Lung (tissue), 12 donors: ENCODE results near the gene ULK4. TPM values are rescaled to one million over a fixed set of nuclear protein-coding genes. Genes with fewer than 3 reads are reported as not detected.

ENCODE experiments used
- ATAC-seq: fragments of 200-7000 bp; cut with Tn5 transposase; one replicate; pipeline ENCODE4 v1.9.1; 2020; ENCODE audit warnings: moderate number of reproducible peaks; ENCODE audit not compliant: insufficient read depth, low FRiP score
- DNase-seq, 3 donors: peaks; one replicate each; pipeline ENCODE4 v3.0.0-alpha.2; 2013 to 2017
- H3K27ac ChIP-seq, 2 donors: one replicate each; pipeline ENCODE4 v1.5.1; 2013; ENCODE audit warnings: mild to moderate bottlenecking in 2 of 2, moderate library complexity in 2 of 2, control low read depth in 1 of 2, inconsistent platforms in 1 of 2, low read depth in 1 of 2, low read length in 1 of 2
- H3K27me3 ChIP-seq, 3 donors: one replicate each; pipeline ENCODE4 v1.5.1; 2013; ENCODE audit warnings: low read length in 2 of 3; ENCODE audit not compliant: control insufficient read depth in 3 of 3, insufficient read depth in 3 of 3
- H3K36me3 ChIP-seq, 4 donors: one replicate each; pipeline ENCODE4 v1.5.1; 2013; ENCODE audit warnings: low read length in 4 of 4, mild to moderate bottlenecking in 1 of 4, moderate library complexity in 1 of 4; ENCODE audit not compliant: control insufficient read depth in 4 of 4, insufficient read depth in 4 of 4
- H3K4me1 ChIP-seq, 5 donors: one replicate each; pipeline ENCODE4 v1.5.1; 2013; ENCODE audit warnings: low read length in 5 of 5, mild to moderate bottlenecking in 2 of 5, moderate library complexity in 1 of 5; ENCODE audit not compliant: control insufficient read depth in 5 of 5, insufficient read depth in 5 of 5
- H3K4me3 ChIP-seq: one replicate; pipeline ENCODE4 v1.5.1; 2013; ENCODE audit warnings: mild to moderate bottlenecking, control low read depth, moderate library complexity
- H3K9ac ChIP-seq, 2 donors: one replicate each; pipeline ENCODE4 v1.5.1; 2013; ENCODE audit warnings: low read length in 2 of 2, control low read depth in 1 of 2; ENCODE audit not compliant: insufficient read depth in 1 of 2
- H3K9me3 ChIP-seq, 4 donors: one replicate each; pipeline ENCODE4 v1.5.1; 2013; ENCODE audit warnings: low read length in 3 of 4, mild to moderate bottlenecking in 1 of 4, moderate library complexity in 1 of 4; ENCODE audit not compliant: control insufficient read depth in 4 of 4, insufficient read depth in 3 of 4
- CTCF ChIP-seq: IDR thresholded peaks from 2 replicates; pipeline ENCODE4 v1.5.1; 2012; ENCODE audit warnings: mild to moderate bottlenecking; ENCODE audit errors: control extremely low read depth, extremely low read depth
- WGBS, 2 donors: extraction: QIAGEN DNeasy Blood & Tissue Kit; methylation state at CpG; one replicate each; pipeline ENCODE4 v1.1.7; 2013; 5-methylcytosine and 5-hydroxymethylcytosine counted together
- polyA plus RNA-seq, 2 donors: library from polyadenylated mRNA; stranded (reverse); fragments of 200-250 nt; gene quantifications; one replicate each; pipeline ENCODE4 v1.2.1, GENCODE V29; 2013
- total RNA-seq, 2 donors: library from RNA; depleted of rRNA in 1 of 2; stranded (reverse); fragments of >200 nt in 1 of 2; gene quantifications; one replicate each; pipeline ENCODE4 v1.2.1, GENCODE V29; 2014 to 2021
- donor health status: control.
- donor health status: control.
- donor health status: Bipolar disorder and iron deficiency.
- donor health status: healthy.
- donor health status: DM: yes; HTN: yes; CAD: no.

The ULK4 gene
- total and polyA plus RNA-seq, 4 donors, result 2.8 to 56.0 (median 12.6) TPM

GRCh38 chr3:41975416-41976103 lies 13.7 kb upstream of the ULK4 start:
- DNase-seq, result peak in 1 of 3 donors; percentile 15
- ATAC-seq, result no peak
- TF ChIP-seq CTCF, result no peak
- Histone ChIP-seq H3K9ac (no peak overlapping the region), H3K36me3 (no peaks in the 10 kb centered on the region), H3K4me1 (no peaks in the 10 kb centered on the region), H3K9me3 (no peaks in the 10 kb centered on the region), H3K4me3 (no peak overlapping the region), H3K27ac (no peak overlapping the region), H3K27me3 (no peaks in the 10 kb centered on the region)
- WGBS, 2 donors, result 58 to 65% methylated on average over 6 of the region's 6 CpGs

DNA sequence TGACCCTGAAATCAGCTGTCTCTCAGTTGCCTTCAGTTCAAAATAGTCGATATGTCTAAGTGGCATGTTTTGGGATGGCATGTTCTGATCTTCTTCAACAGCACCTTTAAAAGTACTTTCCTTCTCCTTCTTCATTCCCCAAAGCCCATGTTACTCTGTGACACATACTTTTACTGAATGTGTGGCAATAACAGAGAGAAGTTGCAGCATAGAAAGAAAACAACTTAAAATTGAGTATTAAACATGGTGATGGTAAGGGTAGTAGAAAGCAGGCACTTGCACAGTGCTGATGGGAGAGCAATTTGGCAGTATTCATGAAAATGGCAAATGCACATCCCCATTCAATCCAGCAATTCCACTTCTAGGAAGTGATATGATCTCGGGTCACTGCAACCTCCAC lies 12.3 kb upstream of the ULK4 start:
- no peak for ATAC-seq
- no peak for TF ChIP-seq CTCF
- H3K27me3 ChIP-seq, result no peaks in the 10 kb centered on the region

GRCh38 chr3:41972802-41973201 lies 10.9 kb upstream of the ULK4 start:
- Histone ChIP-seq H3K36me3 (no peaks in the 10 kb centered on the region), H3K4me3 (no peak overlapping the region), H3K4me1 (no peaks in the 10 kb centered on the region), H3K27ac (no peak overlapping the region), H3K27me3 (no peaks in the 10 kb centered on the region), H3K9ac (no peak overlapping the region), H3K9me3 (no peaks in the 10 kb centered on the region)
- ATAC-seq, result no peak
- TF ChIP-seq CTCF, result no peak
- 93 to 98% methylated on average over 5 of the region's 5 CpGs for WGBS, 2 donors
- DNase-seq, result no peak

More for the DNA sequence above, 12.3 kb upstream of the ULK4 start:
- no peak for DNase-seq
- WGBS, 2 donors, result 88 to 93% methylated on average over 2 of the region's 2 CpGs
- Histone ChIP-seq H3K36me3 (no peaks in the 10 kb centered on the region), H3K9me3 (no peaks in the 10 kb centered on the region), H3K4me1 (no peaks in the 10 kb centered on the region), H3K9ac (no peak overlapping the region), H3K27ac (no peak overlapping the region), H3K4me3 (no peak overlapping the region)

DNA sequence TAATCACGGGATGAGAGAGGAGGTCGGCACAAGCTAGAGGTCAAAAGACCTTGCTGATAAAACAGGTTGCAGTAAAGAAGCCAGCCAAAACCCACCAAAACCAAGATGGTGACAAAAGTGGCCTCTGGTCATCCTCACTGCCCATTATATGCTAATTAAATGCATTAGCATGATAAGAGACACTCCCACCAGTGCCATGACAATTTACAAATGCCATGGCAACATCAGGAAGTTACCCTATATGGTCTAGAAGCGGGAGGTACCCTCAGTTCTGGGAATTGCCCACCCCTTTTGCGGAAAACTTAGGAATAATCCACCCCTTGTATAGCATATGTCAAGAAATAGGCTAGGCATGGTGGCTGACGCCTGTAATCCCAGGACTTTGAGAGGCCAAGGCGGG lies 4.3 kb upstream of the ULK4 start:
- peaks cover 0 to 6% (median 0%) of the 10 kb centered on the region in 5 donors for H3K4me1 ChIP-seq
- no peak overlapping the region for H3K27ac ChIP-seq
- 91 to 92% methylated on average over 6 of the region's 6 CpGs for WGBS, 2 donors
- H3K9ac ChIP-seq, result no peak overlapping the region
- H3K36me3 ChIP-seq, result no peaks in the 10 kb centered on the region
- no peaks in the 10 kb centered on the region for H3K27me3 ChIP-seq
- no peak overlapping the region for H3K4me3 ChIP-seq
- no peaks in the 10 kb centered on the region for H3K9me3 ChIP-seq
- ATAC-seq, result no peak
- DNase-seq, result no peak
- TF ChIP-seq CTCF, result no peak
